GM13977 (cell line): Measurements from ENCODE around the gene EPX.
"Not testable (repeated sequence)": the region's sequence is repeated elsewhere in the genome, so short reads cannot be mapped to it uniquely, and the experiment has no call there.

Experiments
- DNase-seq: peaks from one replicate; pipeline ENCODE4 v3.0.0; 2012; ENCODE audit warnings: low spot score
- CTCF ChIP-seq: IDR thresholded peaks from 2 replicates; pipeline ENCODE4 v1.5.1; 2012; ENCODE audit warnings: mild to moderate bottlenecking, control low read depth; ENCODE audit not compliant: insufficient read depth; ENCODE audit errors: extremely low read depth, missing control alignments
- in situ Hi-C: fragments of 300-500 bp; cut with MboI; formaldehyde crosslinking; loops from one replicate; pipeline ENCODE4 v1.12.0; 2022; ENCODE audit warnings: low sequenced_read_pairs, low pct_unique_long_range_greater_than_20kb, mixed read lengths, inconsistent platforms; ENCODE audit not compliant: unreplicated experiment

The EPX gene

GRCh38 chr17:58192612-58193011, at the start of gene EPX:
EPX (plus strand) TSS chr17:58192726; CDS start chr17:58192847, 121 bp downstream.
- in situ Hi-C loops = no loop called here
- no peak for DNase-seq
- TF ChIP-seq CTCF = no peak

- in situ Hi-C loops, DNase-seq: not testable (repeated sequence)
Measured at GRCh38 chr17:58143335-58143734, 49.2 kb upstream of the EPX start.

GRCh38 chr17:58144801-58145200, 47.7 kb upstream of the EPX start:
- TF ChIP-seq CTCF = no peak
- in situ Hi-C loops = no loop called here
- DNase-seq = no peak

- no peak for TF ChIP-seq CTCF
- no peak for DNase-seq
- in situ Hi-C loops = no loop called here
Measured at GRCh38 chr17:58147930-58148434, 44.5 kb upstream of the EPX start, which contains the start of gene OR4D1. OR4D1 (plus strand) TSS chr17:58148384; CDS start chr17:58155154, 6,770 bp downstream.

GRCh38 chr17:58148609-58149008, 43.9 kb upstream of the EPX start:
- in situ Hi-C loops = no loop called here
- TF ChIP-seq CTCF = no peak
- no peak for DNase-seq

GRCh38 chr17:58150394-58150793, 42.1 kb upstream of the EPX start:
- no peak for DNase-seq
- no peak for TF ChIP-seq CTCF
- in situ Hi-C loops = no loop called here

- DNase-seq = no peak
- no peak for TF ChIP-seq CTCF
- in situ Hi-C loops = no loop called here
Measured at GRCh38 chr17:58153046-58153445, 39.5 kb upstream of the EPX start.
